ENCODE measurements around the gene LMTK3.

DNA sequence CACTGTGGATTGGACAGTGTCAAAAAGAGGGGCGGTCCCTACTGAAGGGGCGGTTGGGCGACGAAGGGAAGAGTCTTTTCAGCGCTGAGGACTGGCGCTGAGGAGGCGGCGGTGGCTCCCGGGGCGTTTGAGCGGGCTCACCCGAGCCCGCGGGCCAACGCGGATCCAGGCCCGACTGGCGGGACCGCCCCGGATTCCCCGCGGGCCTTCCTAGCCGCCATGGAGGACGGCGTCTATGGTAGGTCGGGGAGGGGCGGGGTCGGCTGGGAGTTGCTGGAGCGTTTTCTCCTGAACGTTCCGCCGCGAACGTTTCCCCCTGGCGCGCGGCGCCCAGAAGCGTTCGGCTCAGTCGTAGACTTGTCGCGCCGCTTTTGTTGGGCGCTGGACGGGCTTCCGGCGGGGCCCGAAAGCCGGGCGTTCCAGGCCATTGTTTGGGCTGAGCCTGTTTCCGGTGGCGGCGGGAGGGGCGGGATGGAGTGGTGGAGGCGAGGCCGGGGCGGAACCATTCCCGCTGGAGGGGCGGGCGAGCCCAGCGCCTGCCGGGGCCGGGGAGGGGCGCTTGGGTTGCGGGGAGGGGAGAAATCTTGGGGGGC, 42.2 kb downstream of the LMTK3 start, which contains the start of gene CYTH2:
- TF ChIP-seq, protein P1, sequence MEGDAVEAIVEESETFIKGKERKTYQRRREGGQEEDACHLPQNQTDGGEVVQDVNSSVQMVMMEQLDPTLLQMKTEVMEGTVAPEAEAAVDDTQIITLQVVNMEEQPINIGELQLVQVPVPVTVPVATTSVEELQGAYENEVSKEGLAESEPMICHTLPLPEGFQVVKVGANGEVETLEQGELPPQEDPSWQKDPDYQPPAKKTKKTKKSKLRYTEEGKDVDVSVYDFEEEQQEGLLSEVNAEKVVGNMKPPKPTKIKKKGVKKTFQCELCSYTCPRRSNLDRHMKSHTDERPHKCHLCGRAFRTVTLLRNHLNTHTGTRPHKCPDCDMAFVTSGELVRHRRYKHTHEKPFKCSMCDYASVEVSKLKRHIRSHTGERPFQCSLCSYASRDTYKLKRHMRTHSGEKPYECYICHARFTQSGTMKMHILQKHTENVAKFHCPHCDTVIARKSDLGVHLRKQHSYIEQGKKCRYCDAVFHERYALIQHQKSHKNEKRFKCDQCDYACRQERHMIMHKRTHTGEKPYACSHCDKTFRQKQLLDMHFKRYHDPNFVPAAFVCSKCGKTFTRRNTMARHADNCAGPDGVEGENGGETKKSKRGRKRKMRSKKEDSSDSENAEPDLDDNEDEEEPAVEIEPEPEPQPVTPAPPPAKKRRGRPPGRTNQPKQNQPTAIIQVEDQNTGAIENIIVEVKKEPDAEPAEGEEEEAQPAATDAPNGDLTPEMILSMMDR (IDR thresholded peaks at IDR 0.05), result no peak
- TF ChIP-seq EP300 (IDR thresholded peaks at IDR 0.05), result no peak
